HG03064 (cell line): Measurements from ENCODE around the gene LRRC45.
A peak's percentile ranks its signal among the peaks of the same experiment; 100 is the strongest.

Experiments used
- ATAC-seq: cut with Tn5 transposase; IDR thresholded peaks from one replicate; pipeline ENCODE4 v1.9.1; 2021; ENCODE audit warnings: low read depth; ENCODE audit not compliant: unreplicated experiment

The LRRC45 gene

GRCh38 chr17:82017612-82018151 lies 5.4 kb upstream of the LRRC45 start:
- no peak for ATAC-seq

- no peak for ATAC-seq
These were observed 4.7 kb upstream of the LRRC45 start for GRCh38 chr17:82018152-82018988.

- ATAC-seq = no peak
These were observed 4.0 kb upstream of the LRRC45 start for GRCh38 chr17:82018989-82019689.

GRCh38 chr17:82019690-82020571 lies 3.2 kb upstream of the LRRC45 start:
- no peak for ATAC-seq

- ATAC-seq = no peak
These were observed 2.5 kb upstream of the LRRC45 start for GRCh38 chr17:82020572-82021106.

- no peak for ATAC-seq
These were observed 1.8 kb upstream of the LRRC45 start for GRCh38 chr17:82021107-82021899.

GRCh38 chr17:82021900-82022309 lies 1.2 kb upstream of the LRRC45 start:
- ATAC-seq = no peak

- ATAC-seq = peak; percentile 60
These were observed 660 bp upstream of the LRRC45 start, which contains the start of gene CENPX for GRCh38 chr17:82022310-82022980. TSS of gene CENPX (minus strand) at chr17:82022878. CDS start at chr17:82022861, 17 bp downstream.

- ATAC-seq = peak; percentile 19
These were observed 539 bp downstream of the LRRC45 start for GRCh38 chr17:82023447-82024241.

- ATAC-seq = no peak
These were observed 1.8 kb downstream of the LRRC45 start for GRCh38 chr17:82024859-82025258.

GRCh38 chr17:82025401-82026107 lies 2.4 kb downstream of the LRRC45 start:
- no peak for ATAC-seq

- ATAC-seq = no peak
These were observed 5.1 kb downstream of the LRRC45 start for GRCh38 chr17:82028246-82028645.

GRCh38 chr17:82028966-82029365 lies 5.9 kb downstream of the LRRC45 start:
- ATAC-seq = no peak

- no peak for ATAC-seq
These were observed 6.3 kb downstream of the LRRC45 start for GRCh38 chr17:82029391-82029790.

- no peak for ATAC-seq
These were observed 6.9 kb downstream of the LRRC45 start for GRCh38 chr17:82029990-82030469.

- no peak for ATAC-seq
These were observed 7.6 kb downstream of the LRRC45 start for GRCh38 chr17:82030470-82031302.
